NCI-H2107 treated with DMSO at 0.1 percent for 48 hours (cell line): Measurements from ENCODE around the gene RIPOR3.
A peak's percentile ranks its signal among the peaks of the same experiment; 100 is the strongest.
"Not testable (repeated sequence)": the region's sequence is repeated elsewhere in the genome, so short reads cannot be mapped to it uniquely, and the experiment has no call there.

Source experiments
- DNase-seq: peaks from one replicate; lab custom pipeline; 2025; ENCODE audit not compliant: unreplicated experiment; lab: John Stamatoyannopoulos, UW

RIPOR3 gene

DNA sequence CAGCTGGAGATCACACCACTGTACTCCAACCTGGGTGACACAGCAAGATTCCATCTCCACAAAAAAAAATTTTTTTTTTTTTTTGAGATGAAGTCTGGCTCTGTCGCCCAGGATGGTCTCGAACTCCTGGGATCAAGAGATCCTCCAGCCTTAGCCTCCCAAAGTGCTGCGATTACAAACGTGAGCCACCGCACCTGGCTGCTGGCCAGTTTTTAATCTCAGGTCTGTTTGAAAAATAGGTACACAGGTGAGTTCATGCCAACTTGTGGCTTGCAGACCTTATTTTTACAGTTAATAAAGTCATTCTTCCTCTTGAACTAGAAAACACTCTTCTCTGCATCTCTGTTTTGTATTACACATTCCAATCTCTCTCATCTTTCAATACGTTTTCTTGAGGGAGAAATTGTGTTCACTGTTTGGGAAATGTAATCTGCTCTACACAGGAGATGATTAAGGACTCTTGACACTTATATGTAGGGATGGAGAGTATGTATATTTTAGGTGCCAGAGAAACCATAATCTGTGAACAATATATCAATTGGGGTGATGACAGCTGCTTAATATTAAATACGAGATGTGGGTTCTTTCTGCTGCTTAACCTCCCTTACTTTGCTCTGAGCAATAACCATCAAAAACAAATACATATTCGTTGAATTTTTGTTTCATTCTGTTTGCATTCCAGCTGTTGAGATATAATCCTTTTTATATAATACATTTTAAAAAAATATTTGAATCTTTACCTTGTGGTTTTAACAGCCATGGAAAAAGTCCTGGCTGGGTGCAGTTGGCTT lies 17.7 kb upstream of the RIPOR3 start:
- no peak for DNase-seq

DNA sequence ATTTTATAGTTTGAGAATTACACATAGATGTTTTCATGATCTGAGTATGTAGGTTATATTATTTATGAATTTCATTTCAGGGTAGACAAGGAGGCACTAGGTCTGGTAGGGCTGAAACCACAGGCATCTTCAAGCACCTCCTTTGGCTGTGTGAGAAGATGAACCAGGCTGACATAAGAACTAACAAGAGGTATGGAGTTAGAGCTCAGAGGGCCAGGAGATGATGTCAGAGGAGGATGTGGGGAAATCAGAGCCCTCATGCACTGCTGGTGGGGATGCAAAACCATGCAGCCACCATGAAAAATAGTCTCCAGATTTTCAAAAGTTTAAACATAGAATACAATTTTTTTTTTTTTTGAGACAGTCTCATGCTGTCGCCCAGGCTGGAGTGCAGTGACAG lies 13.6 kb upstream of the RIPOR3 start:
- no peak for DNase-seq

DNA sequence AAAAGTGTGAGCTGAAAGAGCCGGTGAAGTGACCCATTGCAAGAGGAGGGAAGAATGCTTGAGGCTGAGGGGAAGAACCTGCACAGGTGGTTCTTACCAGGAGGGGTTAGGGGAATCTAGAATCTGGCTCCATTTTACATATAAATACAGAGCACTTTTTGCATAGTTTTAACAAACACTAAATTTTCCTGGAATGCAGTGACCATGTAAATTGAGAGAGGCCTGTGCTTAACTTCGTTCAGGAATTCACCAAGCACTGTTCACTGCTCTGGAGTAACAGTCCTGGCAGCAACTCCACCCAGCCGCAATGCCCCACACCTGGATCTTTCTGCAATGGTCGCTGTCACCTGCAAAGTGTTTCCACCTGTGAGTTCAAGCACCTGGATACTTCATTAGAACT lies 13.2 kb upstream of the RIPOR3 start:
- DNase-seq, result no peak

DNA sequence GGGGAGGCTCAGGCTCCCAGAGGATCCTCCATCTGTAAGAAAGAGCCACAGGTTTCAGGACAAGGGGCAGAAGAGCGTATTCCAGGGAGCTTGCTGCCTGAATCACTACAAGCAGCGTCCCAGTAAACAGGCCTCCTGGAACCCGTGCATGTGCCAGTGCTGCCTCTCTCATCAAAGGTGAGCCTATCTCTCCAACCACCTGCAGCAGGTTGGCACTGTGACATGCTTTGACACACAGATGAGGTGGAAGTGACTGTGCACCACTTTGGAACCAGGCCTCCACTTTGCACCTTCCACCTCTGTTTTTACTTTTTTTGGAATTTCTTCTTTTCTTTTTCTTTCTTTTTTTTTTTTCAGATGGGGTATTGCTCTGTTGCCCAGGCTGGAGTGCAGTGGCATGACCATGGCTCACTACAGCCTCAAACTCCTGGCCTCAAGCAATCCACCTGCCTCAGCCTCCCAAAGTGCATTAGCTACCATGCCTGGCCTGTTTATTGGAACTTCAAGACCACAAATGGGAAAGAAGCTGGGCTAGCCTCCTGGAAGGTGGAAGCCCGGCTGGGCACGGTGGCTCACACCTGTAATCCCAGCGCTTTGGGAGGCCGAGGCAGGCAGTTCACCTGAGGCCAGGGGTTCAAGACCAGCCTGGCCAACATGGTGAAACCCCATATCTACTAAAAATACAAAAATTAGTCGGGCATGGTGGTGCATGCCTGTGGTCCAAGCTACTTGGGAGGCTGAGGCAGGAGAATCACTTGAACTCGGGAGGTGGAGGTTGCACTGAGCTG lies 12.5 kb upstream of the RIPOR3 start:
- not testable (repeated sequence) for DNase-seq

DNA sequence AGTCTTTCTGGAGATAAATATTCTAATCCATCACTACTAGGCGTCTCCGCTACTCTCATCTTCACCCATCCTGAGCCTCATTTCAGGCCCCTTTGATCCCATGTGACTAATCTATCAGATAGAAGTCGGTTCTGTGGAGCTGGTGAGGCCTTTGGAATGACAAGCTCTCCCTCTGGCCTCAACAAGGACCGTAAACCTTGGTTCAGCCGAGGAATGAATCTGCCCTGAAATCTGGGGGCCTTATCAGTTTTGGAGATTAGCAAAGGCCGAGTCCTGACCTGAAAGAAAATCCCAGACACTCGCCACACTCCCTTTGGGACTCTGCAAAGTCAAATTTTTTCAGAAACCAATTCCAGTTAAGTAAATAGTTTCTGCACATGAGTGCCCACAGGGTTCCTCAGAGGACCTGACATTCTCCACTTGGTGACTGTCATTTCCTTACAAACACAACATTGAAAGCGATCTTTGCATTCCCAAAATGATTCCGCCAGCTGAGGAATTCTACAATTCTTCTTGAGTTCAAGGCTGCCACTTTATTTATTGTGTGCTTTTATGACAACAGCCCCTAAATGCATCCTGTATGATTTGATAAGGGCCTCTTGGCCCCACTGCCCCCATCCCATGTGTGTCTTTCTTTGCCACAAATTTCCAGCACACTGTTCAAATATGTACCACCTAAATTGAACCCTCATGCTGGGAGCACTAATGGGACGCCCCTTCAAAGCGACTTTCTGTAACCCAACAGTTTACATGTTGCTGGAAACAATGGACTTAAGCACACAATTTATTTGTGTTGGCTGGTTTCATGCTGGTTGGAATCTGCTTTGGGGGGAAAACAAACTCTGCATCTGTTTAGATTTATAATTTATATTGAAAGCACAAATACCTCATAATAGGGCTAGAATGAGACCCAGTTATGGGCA lies 10.0 kb upstream of the RIPOR3 start:
- no peak for DNase-seq

GRCh38 chr20:50699688-50700087 lies 8.3 kb upstream of the RIPOR3 start:
- DNase-seq, result no peak

DNA sequence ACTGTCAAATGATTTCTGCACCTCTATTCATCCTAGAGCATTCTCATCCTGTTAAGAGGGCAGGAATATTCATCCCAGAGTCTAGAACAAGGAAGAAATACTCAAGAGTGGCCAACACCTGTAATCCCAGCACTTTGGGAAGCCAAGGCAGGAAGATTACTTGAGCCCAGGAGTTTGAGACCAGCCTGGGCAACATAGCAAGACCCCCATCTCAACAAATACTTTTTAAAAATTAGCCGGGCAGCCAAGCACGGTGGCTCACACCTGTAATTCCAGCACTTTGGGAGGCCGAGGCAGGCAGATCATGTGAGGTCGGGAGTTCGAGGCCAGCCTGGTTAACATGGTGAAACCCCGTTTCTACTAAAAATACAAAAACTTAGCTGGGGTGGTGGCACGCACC lies 6.9 kb upstream of the RIPOR3 start:
- DNase-seq, result not testable (repeated sequence)

DNA sequence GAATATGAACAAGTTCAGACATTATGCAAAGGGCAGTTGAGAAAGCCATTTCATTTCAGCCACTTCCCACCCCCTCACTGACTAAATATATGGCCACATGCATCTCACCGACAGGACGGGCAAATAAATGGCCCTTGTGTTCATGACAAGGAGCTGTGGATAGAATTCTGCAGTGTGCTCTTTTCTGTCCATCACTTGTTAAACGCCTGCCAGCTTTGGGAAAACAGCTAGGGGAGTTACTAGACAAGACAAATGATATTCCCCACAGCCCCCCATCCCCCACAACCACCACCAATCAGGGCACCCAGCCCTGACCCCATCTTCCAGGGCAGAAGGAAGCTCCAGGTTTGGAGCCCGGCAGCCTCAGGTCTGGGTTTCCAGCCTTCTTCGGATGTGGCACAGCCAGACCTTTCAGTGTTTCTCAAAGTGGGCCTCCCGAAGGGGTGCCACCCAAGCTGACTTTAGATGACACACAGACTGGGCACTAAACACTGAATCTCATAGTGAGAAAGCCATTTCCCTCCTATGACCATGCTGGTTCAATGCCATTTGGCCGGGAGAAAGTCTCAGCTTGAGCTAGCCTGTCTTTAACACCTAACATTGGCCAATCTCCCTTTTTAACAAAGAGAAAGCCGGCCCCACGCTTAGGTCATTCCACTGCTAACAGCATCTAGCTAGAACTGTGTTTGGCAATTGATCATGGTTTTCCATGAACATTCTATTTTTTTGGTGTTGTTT lies 4.0 kb upstream of the RIPOR3 start:
- no peak for DNase-seq

DNA sequence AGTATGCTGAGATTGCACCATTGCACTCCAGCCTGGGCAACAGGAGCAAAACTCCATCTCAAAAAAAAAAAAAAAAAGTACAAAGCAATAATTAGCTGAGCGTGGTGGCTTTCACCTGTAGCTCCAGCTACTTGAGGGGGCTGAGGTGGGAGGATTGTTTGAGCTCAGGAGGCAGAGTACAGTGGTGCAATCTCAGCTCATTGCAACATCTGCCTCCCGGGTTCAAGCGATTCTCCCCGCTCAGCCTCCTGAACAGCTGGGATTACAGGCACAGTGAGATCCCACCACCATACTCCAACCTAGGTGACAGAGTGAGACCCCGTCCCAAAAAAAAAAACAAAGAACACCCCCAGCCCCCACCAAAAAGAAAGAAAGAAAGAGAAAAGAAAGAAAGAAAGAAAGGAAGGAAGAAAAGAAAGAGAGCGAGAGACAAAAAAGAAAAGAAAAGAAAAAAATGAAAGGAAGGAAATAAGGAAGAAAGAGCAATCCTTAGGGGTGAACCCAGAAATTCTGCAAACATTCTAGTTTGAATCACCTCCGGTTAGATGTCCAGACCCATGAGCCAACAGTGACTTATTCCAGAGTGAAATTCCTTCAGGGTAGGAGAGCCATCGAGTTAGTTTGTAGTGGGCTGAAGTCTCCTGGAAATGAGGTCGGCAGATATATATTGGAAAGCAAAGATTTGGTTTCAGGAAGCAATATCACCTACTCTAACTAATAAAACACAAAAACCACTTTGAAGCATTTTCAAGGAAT lies 3.2 kb upstream of the RIPOR3 start:
- no peak for DNase-seq

- no peak for DNase-seq
These were observed 1.7 kb upstream of the RIPOR3 start for GRCh38 chr20:50693001-50693400.

DNA sequence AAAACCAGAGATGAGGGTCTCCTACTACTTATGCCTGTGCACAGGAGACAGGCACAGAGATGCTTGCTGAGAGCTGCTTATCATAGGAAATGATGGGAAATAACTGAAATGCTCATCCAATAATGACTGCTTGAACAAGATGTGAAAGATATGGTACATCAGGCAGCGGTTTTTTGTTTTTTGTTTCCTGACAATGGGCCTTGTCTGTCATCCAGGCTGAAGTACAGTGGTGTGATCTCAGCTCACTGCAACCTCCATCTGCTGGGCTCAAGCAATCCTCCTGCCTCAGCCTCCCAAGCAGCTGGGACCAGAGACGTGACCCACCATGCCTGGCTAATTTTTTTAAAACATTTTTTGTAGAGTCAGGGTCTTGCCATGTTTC lies 1.2 kb upstream of the RIPOR3 start:
- no peak for DNase-seq

DNA sequence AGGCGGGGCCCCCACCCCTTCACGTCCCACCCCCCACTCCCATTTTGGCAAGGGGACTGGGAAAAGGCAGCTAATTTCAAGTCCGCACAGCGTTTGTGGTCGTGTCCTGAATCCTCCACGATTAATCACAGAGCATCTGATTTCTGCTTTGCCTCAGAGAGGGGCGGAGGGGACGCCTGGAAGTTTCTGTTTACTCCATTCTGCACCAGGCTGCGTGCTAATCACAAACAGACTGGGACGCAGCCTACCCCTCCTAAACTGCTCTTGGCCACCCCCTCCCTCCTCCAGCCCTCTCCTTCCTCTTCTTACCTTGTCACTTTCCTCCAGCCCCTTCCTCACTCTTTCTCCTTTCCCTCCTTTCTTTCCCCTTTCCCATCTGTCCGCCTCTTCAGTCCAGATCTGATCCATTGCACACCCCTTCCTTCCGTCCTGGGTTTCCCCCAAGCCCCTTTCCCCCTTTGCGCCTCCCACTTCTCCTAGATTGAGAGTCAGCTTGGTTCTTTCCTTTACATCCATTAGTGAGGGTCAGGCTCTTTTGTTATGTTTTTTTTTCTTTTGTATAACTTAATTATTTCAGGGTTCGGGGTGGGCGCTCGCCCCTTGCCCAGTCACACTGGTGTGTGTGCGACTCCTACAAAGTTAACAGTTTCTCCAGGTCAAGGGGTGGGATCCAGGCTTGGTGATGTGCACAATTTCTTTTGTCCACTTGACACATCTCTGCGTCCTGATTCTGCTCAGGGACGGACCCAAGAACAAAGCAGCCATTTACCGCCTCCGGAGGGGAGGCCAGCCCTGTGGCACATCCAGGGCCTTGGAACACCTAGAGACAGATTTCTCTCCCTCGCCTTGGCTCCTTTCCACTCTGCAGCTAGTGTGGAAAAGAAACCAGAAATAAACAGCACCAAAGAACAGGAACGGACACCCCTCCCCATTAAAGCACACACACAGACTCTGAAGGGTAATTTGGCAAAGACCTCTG lies 520 bp upstream of the RIPOR3 start:
- no peak for DNase-seq

DNA sequence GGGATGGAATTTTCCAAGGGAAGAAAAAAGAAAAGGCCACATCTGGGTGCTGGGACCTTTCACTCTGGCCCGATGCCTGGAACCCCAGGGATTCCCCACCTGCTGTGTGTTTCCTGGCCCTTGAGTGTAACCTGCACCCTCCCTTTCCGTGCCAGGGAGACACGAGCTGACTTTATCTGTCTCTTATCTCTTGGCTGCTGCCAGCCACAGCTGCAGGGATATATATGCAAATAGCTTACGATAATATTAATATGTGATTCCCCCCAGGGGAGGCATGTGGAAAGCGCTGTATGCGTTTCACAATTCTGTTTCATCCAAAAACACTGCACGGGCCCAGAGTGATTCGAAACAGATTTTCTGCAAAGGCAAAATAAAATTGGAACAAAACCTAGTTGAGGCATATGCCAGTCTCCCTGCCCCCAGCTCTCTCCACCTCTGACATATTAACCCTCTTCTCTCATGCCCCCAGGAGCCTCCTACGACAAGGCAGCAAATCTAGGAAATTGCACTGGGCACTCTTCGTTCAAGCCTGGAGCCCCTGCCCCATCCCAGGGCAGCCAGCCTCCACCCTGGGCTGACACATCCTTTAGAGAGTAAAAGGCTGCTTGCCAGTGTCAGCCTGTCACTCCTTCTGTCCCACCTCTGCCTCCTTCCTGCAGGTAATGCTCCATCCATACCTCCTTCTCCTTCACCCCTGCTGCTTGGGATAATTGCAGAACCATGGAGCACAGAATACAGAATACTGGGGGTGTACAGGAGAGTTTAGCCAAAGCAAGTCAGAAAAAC lies 1.3 kb downstream of the RIPOR3 start:
- DNase-seq, result peak; percentile 18

GRCh38 chr20:50688256-50688975 lies 2.9 kb downstream of the RIPOR3 start:
- DNase-seq, result no peak

DNA sequence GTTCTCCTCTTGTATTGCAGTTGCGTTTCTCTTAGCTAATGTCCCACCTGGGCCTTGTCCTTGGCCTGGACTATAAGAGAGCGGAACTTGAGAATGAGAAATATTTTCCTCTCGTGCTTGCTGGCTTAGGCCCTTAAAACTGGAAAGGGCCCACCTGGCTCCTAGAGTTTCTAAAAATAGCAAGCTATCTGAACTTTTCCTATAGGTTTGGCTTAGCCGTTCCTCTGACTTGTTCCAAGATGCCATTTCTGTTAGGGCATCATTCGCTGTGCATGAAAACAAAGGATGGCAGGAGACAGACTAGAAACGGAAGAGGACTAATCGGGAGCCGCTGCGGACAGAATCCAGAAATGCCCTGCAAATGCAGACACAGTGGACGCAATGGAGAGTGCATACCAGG lies 4.5 kb downstream of the RIPOR3 start:
- DNase-seq, result no peak

DNA sequence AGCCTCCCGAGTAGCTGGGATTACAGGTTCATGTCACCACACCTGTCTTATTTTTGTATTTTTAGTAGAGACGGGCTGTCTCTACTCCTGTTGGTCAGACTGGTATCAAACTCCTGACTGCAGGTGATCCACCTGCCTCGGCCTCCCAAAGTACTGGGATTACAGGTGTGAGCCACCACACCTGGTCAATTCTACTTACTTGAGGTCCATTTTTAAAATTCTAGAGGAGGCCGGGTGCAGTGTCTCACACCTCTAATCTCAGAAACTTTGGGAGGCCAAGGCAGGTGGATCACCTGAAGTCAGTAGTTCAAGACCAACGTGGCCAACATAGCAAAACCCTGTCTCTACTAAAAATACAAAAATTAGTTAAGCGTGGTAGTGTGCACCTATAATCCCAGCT lies 7.8 kb downstream of the RIPOR3 start:
- no peak for DNase-seq

GRCh38 chr20:50682947-50683530 lies 8.3 kb downstream of the RIPOR3 start:
- no peak for DNase-seq
